ENCODE measurements around the gene GNAS-AS1.

GNAS-AS1 gene

GRCh38 chr20:58883241-58883691 is 32.6 kb upstream of the GNAS-AS1 start:
- no peaks in the 10 kb centered on the region for H3K9me3 ChIP-seq (ENCODE audit: control insufficient read depth, low read depth, low read length)
- H3K27me3 ChIP-seq (ENCODE audit: control insufficient read depth, insufficient read depth, low read length) = no peaks in the 10 kb centered on the region
- no peak overlapping the region for H3K4me3 ChIP-seq (ENCODE audit: low read length)
- H3K9ac ChIP-seq (ENCODE audit: low read length) = peak overlapping the region; percentile 3
- peaks cover 5% of the 10 kb centered on the region for H3K36me3 ChIP-seq (ENCODE audit: control insufficient read depth, low read depth, low read length)
- H3K27ac ChIP-seq (ENCODE audit: low read length) = no peak overlapping the region
- peaks cover 25% of the 10 kb centered on the region for H3K4me1 ChIP-seq (ENCODE audit: control insufficient read depth, low read depth, low read length)

- H3K9me3 ChIP-seq (ENCODE audit: control insufficient read depth, low read depth, low read length) = no peaks in the 10 kb centered on the region
- no peaks in the 10 kb centered on the region for H3K27me3 ChIP-seq (ENCODE audit: control insufficient read depth, insufficient read depth, low read length)
- no peak overlapping the region for H3K27ac ChIP-seq (ENCODE audit: low read length)
- H3K4me3 ChIP-seq (ENCODE audit: low read length) = no peak overlapping the region
- no peak overlapping the region for H3K9ac ChIP-seq (ENCODE audit: low read length)
- peaks cover 31% of the 10 kb centered on the region for H3K4me1 ChIP-seq (ENCODE audit: control insufficient read depth, low read depth, low read length)
- peaks cover 5% of the 10 kb centered on the region for H3K36me3 ChIP-seq (ENCODE audit: control insufficient read depth, low read depth, low read length)
Observed at GRCh38 chr20:58882704-58883089, 32.0 kb upstream of the GNAS-AS1 start.

DNA sequence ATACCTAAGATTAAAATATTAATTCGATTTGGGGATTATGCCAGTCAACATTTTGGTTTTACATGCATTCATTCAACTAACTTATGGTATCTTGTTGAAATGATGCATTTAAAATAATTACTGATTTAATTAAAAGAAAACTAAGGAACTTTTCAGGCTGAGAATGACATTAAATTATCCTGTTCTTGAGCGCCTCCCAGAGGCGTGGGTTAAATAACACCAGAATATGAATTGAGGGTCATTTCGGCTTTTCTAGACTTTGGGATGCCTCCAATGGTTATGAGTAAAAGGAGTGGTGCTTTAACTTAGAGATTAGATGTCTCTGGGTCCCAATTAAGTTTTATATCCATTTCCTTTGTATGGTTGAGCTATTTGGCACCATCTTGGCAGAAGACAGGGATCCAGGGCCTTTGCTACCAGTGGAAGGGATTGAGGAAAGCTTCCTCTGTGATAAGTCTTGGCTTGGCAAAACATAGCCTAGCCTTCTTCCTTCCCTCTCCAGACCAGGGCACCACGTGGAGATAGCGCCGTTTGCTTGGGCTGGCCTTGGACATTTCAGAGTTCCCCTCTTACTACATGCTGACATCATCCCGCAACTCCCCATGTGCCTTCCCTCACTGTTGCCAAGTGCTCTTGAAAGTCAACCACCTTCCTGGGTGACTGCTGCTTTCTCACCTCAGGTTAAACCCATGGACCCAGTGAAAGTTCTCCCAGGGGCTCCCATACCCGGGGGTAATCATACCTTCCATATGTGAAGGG is 30.5 kb upstream of the GNAS-AS1 start:
- Histone ChIP-seq H3K27me3 (ENCODE audit: control insufficient read depth, insufficient read depth, low read length) (no peaks in the 10 kb centered on the region), H3K36me3 (ENCODE audit: control insufficient read depth, low read depth, low read length) (no peaks in the 10 kb centered on the region), H3K9ac (ENCODE audit: low read length) (no peak overlapping the region), H3K27ac (ENCODE audit: low read length) (no peak overlapping the region), H3K9me3 (ENCODE audit: control insufficient read depth, low read depth, low read length) (no peaks in the 10 kb centered on the region), H3K4me3 (ENCODE audit: low read length) (no peak overlapping the region), H3K4me1 (ENCODE audit: control insufficient read depth, low read depth, low read length) (peaks cover 46% of the 10 kb centered on the region)

DNA sequence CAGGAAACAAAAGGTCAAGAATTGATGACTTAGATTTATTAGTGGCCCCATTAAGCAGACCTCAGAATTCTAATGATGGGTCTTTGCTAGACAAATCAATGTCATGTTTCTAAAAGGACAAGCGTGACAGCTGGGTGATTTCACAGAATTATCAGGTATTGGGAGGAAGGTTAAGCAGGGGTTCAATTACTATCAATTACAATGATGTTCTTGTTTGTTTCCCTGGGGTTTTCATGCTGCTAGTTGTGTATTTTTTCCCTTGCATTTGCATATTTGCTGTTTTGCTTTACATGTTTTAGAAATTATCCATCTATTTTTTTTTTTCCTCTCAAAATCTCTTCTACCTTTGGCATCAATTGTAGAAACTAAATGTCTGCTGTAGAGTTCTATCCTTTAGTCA is 29.7 kb upstream of the GNAS-AS1 start:
- Histone ChIP-seq H3K27ac (ENCODE audit: low read length) (no peak overlapping the region), H3K4me3 (ENCODE audit: low read length) (no peak overlapping the region), H3K27me3 (ENCODE audit: control insufficient read depth, insufficient read depth, low read length) (no peaks in the 10 kb centered on the region), H3K4me1 (ENCODE audit: control insufficient read depth, low read depth, low read length) (peaks cover 49% of the 10 kb centered on the region), H3K9me3 (ENCODE audit: control insufficient read depth, low read depth, low read length) (no peaks in the 10 kb centered on the region), H3K36me3 (ENCODE audit: control insufficient read depth, low read depth, low read length) (no peaks in the 10 kb centered on the region), H3K9ac (ENCODE audit: low read length) (no peak overlapping the region)

- H3K9ac ChIP-seq (ENCODE audit: low read length) = no peak overlapping the region
Observed at GRCh38 chr20:58878399-58878798, 27.7 kb upstream of the GNAS-AS1 start.

DNA sequence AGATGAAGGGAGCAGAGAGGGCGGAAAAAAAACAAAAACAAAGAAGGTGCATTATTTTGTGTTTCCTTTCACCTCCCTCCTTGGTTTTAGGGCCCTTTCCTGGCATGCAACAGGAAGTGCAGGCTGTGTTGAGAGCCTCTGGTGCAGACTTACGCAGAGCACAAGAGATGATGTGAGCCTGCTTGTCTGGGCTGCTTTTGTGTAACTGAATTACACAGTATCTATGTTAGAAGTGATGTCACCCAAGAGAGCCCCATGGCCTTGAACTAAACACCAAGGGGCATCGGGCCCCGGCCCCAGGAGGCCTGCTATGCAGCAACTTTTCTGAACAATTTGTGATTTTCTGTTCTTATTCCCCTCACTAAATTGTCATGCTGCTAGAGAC is 27.3 kb upstream of the GNAS-AS1 start:
- H3K4me1 ChIP-seq (ENCODE audit: control insufficient read depth, low read depth, low read length) = peaks cover 45% of the 10 kb centered on the region
- peak overlapping the region; percentile 22 for H3K27ac ChIP-seq (ENCODE audit: low read length)
- peak overlapping the region; percentile 13 for H3K4me3 ChIP-seq (ENCODE audit: low read length)
- H3K9me3 ChIP-seq (ENCODE audit: control insufficient read depth, low read depth, low read length) = no peaks in the 10 kb centered on the region
- H3K9ac ChIP-seq (ENCODE audit: low read length) = peak overlapping the region; percentile 21
- H3K36me3 ChIP-seq (ENCODE audit: control insufficient read depth, low read depth, low read length) = peaks cover 6% of the 10 kb centered on the region
- no peaks in the 10 kb centered on the region for H3K27me3 ChIP-seq (ENCODE audit: control insufficient read depth, insufficient read depth, low read length)

More at GRCh38 chr20:58878399-58878798, 27.7 kb upstream of the GNAS-AS1 start:
- H3K4me1 ChIP-seq (ENCODE audit: control insufficient read depth, low read depth, low read length) = peaks cover 50% of the 10 kb centered on the region
- no peaks in the 10 kb centered on the region for H3K27me3 ChIP-seq (ENCODE audit: control insufficient read depth, insufficient read depth, low read length)
- no peaks in the 10 kb centered on the region for H3K9me3 ChIP-seq (ENCODE audit: control insufficient read depth, low read depth, low read length)
- peak overlapping the region; percentile 13 for H3K4me3 ChIP-seq (ENCODE audit: low read length)
- H3K36me3 ChIP-seq (ENCODE audit: control insufficient read depth, low read depth, low read length) = peaks cover 6% of the 10 kb centered on the region
- H3K27ac ChIP-seq (ENCODE audit: low read length) = peak overlapping the region; percentile 22

GRCh38 chr20:58877050-58877975 is 26.6 kb upstream of the GNAS-AS1 start:
- Histone ChIP-seq H3K36me3 (ENCODE audit: control insufficient read depth, low read depth, low read length) (peaks cover 6% of the 10 kb centered on the region), H3K4me1 (ENCODE audit: control insufficient read depth, low read depth, low read length) (peaks cover 39% of the 10 kb centered on the region), H3K27me3 (ENCODE audit: control insufficient read depth, insufficient read depth, low read length) (no peaks in the 10 kb centered on the region), H3K9ac (ENCODE audit: low read length) (peak overlapping the region; percentile 21), H3K9me3 (ENCODE audit: control insufficient read depth, low read depth, low read length) (no peaks in the 10 kb centered on the region), H3K4me3 (ENCODE audit: low read length) (peak overlapping the region; percentile 13), H3K27ac (ENCODE audit: low read length) (peak overlapping the region; percentile 22)

- Histone ChIP-seq H3K9ac (ENCODE audit: low read length) (no peak overlapping the region), H3K4me3 (ENCODE audit: low read length) (no peak overlapping the region), H3K4me1 (ENCODE audit: control insufficient read depth, low read depth, low read length) (peaks cover 35% of the 10 kb centered on the region), H3K9me3 (ENCODE audit: control insufficient read depth, low read depth, low read length) (no peaks in the 10 kb centered on the region), H3K27me3 (ENCODE audit: control insufficient read depth, insufficient read depth, low read length) (no peaks in the 10 kb centered on the region), H3K27ac (ENCODE audit: low read length) (no peak overlapping the region), H3K36me3 (ENCODE audit: control insufficient read depth, low read depth, low read length) (peaks cover 6% of the 10 kb centered on the region)
Observed at GRCh38 chr20:58876437-58876836, 25.7 kb upstream of the GNAS-AS1 start.

DNA sequence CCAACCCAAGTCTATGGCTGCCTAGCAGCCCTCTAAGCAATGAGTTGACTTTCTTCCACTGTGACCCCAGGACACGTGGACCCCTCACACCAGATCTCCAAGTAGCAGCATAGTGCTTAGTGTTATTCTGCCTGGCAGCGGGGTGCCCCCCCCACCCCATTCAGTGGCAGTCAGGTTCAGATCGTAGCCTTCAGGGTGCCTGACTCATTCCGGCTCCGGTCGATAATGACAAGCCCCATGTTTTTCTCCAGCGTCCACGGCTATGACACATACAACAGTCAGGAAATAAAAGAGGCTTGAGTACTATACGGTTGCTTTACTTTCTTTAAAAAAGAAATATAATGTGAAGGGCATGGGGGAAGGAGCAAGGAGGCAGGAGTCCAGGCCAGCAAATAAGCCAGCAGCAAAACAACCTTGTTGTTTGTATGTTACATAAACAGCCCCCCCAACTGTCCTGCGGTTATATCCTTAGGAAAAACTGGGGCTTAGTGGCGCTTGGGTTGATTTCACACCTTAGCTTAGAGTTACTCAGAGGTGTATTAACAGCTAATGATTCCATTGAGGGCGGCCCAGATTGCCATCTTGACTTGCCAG is 24.9 kb upstream of the GNAS-AS1 start:
- Histone ChIP-seq H3K9ac (ENCODE audit: low read length) (no peak overlapping the region), H3K9me3 (ENCODE audit: control insufficient read depth, low read depth, low read length) (no peaks in the 10 kb centered on the region), H3K4me3 (ENCODE audit: low read length) (no peak overlapping the region), H3K27me3 (ENCODE audit: control insufficient read depth, insufficient read depth, low read length) (no peaks in the 10 kb centered on the region), H3K4me1 (ENCODE audit: control insufficient read depth, low read depth, low read length) (peaks cover 35% of the 10 kb centered on the region), H3K27ac (ENCODE audit: low read length) (no peak overlapping the region), H3K36me3 (ENCODE audit: control insufficient read depth, low read depth, low read length) (peaks cover 6% of the 10 kb centered on the region)

- H3K4me1 ChIP-seq (ENCODE audit: control insufficient read depth, low read depth, low read length) = peaks cover 35% of the 10 kb centered on the region
- H3K27ac ChIP-seq (ENCODE audit: low read length) = no peak overlapping the region
- peaks cover 6% of the 10 kb centered on the region for H3K36me3 ChIP-seq (ENCODE audit: control insufficient read depth, low read depth, low read length)
- no peaks in the 10 kb centered on the region for H3K27me3 ChIP-seq (ENCODE audit: control insufficient read depth, insufficient read depth, low read length)
- no peak overlapping the region for H3K4me3 ChIP-seq (ENCODE audit: low read length)
- no peak overlapping the region for H3K9ac ChIP-seq (ENCODE audit: low read length)
- H3K9me3 ChIP-seq (ENCODE audit: control insufficient read depth, low read depth, low read length) = no peaks in the 10 kb centered on the region
Observed at GRCh38 chr20:58875111-58875510, 24.4 kb upstream of the GNAS-AS1 start.

GRCh38 chr20:58874469-58874868 is 23.8 kb upstream of the GNAS-AS1 start:
- H3K27me3 ChIP-seq (ENCODE audit: control insufficient read depth, insufficient read depth, low read length) = no peaks in the 10 kb centered on the region
- H3K36me3 ChIP-seq (ENCODE audit: control insufficient read depth, low read depth, low read length) = peaks cover 6% of the 10 kb centered on the region
- H3K27ac ChIP-seq (ENCODE audit: low read length) = no peak overlapping the region
- H3K4me3 ChIP-seq (ENCODE audit: low read length) = no peak overlapping the region
- no peaks in the 10 kb centered on the region for H3K9me3 ChIP-seq (ENCODE audit: control insufficient read depth, low read depth, low read length)
- no peak overlapping the region for H3K9ac ChIP-seq (ENCODE audit: low read length)
- peaks cover 35% of the 10 kb centered on the region for H3K4me1 ChIP-seq (ENCODE audit: control insufficient read depth, low read depth, low read length)

Data from iPS-18a (cell line).